Measurements from ENCODE around the gene KRT78. TPM values are rescaled to one million over a fixed set of nuclear protein-coding genes. Genes with fewer than 3 reads are reported as not detected.

Gene KRT78
- total and polyA plus RNA-seq, 11 donors = 0.14 TPM; not detected in 10

- no peak for TF ChIP-seq POLR2A (IDR thresholded peaks at IDR 0.05)
- no peak for TF ChIP-seq CTCF (IDR thresholded peaks at IDR 0.05)
- 63 to 82% (median 71%) methylated on average over 3 of the region's 3 CpGs for WGBS, 4 donors
- Histone ChIP-seq H3K36me3 (no peaks in the 10 kb centered on the region), H3K9me3 (no peaks in the 10 kb centered on the region), H3K4me1 (no peaks in the 10 kb centered on the region), H3K4me3 (no peak overlapping the region), H3K27ac (no peak overlapping the region), H3K27me3 (peaks cover 0 to 16% (median 0%) of the 10 kb centered on the region in 9 donors)
- DNase-seq = no peak
- no peak for ATAC-seq
- intact Hi-C loops (cut with DNase I) = no loop called here
Measured at GRCh38 chr12:52812749-52813148, 36.0 kb downstream of the KRT78 start.

- H3K9me3 ChIP-seq = no peaks in the 10 kb centered on the region
- TF ChIP-seq POLR2A (IDR thresholded peaks at IDR 0.05) (no peak), CTCF (IDR thresholded peaks at IDR 0.05) (no peak)
- intact Hi-C loops (cut with DNase I) = no loop called here
- 62 to 83% (median 73%) methylated on average over 4 of the region's 4 CpGs for WGBS, 4 donors
- no peaks in the 10 kb centered on the region for H3K36me3 ChIP-seq
- no peak overlapping the region for H3K27ac ChIP-seq
- ATAC-seq (no peak), DNase-seq (no peak)
- peaks cover 0 to 15% (median 0%) of the 10 kb centered on the region in 9 donors for H3K27me3 ChIP-seq
- H3K4me1 ChIP-seq = no peaks in the 10 kb centered on the region
- no peak overlapping the region for H3K4me3 ChIP-seq
Measured at GRCh38 chr12:52812073-52812400, 36.8 kb downstream of the KRT78 start.

GRCh38 chr12:52811191-52812072, 37.4 kb downstream of the KRT78 start:
- no peak for ATAC-seq
- TF ChIP-seq CTCF (IDR thresholded peaks at IDR 0.05) = no peak
- TF ChIP-seq POLR2A (IDR thresholded peaks at IDR 0.05) = no peak
- no peak for DNase-seq
- Histone ChIP-seq H3K27ac (no peak overlapping the region), H3K36me3 (no peaks in the 10 kb centered on the region), H3K27me3 (peaks cover 0 to 16% (median 0%) of the 10 kb centered on the region in 9 donors), H3K4me1 (no peaks in the 10 kb centered on the region), H3K9me3 (no peaks in the 10 kb centered on the region), H3K4me3 (no peak overlapping the region)
- intact Hi-C loops (cut with DNase I) = no loop called here
- WGBS, 4 donors = 81 to 85% (median 82%) methylated on average over 9 of the region's 9 CpGs

- DNase-seq (no peak), ATAC-seq (no peak)
- H3K36me3 ChIP-seq = no peaks in the 10 kb centered on the region
- H3K27ac ChIP-seq = no peak overlapping the region
- no peak for TF ChIP-seq POLR2A (IDR thresholded peaks at IDR 0.05)
- no peak for TF ChIP-seq CTCF (IDR thresholded peaks at IDR 0.05)
- 68 to 87% (median 72%) methylated on average over 5 of the region's 5 CpGs for WGBS, 4 donors
- no peaks in the 10 kb centered on the region for H3K9me3 ChIP-seq
- H3K4me1 ChIP-seq = no peaks in the 10 kb centered on the region
- peaks cover 0 to 16% (median 0%) of the 10 kb centered on the region in 9 donors for H3K27me3 ChIP-seq
- H3K4me3 ChIP-seq = no peak overlapping the region
- intact Hi-C loops (cut with DNase I) = no loop called here
Measured at GRCh38 chr12:52810554-52810953, 38.2 kb downstream of the KRT78 start.

Data from heart left ventricle (tissue), 16 donors.